GM19023 (cell line): ENCODE results near the gene TSSK2.
A peak's percentile ranks its signal among the peaks of the same experiment; 100 is the strongest.

Source experiments
- ATAC-seq: cut with Tn5 transposase; IDR thresholded peaks from one replicate; pipeline ENCODE4 v1.9.1; 2021; ENCODE audit warnings: mild to moderate bottlenecking, moderate library complexity; ENCODE audit not compliant: unreplicated experiment

Gene TSSK2

DNA sequence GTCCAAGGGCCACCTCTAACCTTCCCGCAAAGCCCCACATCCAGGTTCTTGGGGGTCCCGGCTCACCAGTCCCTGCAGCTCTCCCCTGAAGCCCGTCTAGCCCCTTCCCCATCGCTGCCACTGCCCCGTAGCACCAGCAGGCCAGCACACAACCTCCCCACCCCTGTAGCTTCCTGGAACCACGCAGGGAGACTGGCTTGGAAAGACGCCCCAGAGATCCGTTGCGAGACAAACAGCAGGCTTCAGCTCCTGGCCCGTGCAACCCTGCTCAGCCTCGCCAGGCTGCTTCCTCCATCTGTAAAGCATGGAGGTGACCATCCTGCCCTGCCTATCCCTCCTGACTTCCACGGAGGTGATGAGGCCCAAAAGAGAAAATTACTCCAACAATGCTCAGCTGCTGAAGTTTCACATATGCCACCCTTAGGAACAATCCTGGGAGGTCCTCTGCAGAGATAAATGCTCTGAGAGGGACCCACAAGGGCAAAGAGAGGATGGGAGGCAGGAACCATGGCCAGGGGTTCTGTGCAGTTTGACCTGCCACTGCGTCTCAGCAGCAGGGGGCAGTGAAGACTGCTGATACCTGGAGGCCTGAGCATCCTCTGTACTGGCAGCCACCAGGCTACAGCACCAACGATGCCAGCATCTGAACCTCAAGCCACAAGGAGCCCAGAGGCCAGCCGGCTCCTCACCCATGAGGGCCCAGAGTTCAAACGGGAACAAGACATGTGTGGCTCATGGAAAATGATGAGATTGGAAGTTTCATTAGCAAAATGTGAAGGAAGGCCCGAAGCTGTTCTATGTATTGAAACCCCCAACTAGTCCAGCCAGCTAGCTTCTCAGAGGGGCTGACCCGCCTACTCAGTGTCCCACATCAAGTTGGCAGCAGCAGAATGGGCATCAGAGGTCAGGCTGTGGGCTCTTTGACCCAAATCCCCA is 25.0 kb upstream of the TSSK2 start:
- ATAC-seq = no peak

DNA sequence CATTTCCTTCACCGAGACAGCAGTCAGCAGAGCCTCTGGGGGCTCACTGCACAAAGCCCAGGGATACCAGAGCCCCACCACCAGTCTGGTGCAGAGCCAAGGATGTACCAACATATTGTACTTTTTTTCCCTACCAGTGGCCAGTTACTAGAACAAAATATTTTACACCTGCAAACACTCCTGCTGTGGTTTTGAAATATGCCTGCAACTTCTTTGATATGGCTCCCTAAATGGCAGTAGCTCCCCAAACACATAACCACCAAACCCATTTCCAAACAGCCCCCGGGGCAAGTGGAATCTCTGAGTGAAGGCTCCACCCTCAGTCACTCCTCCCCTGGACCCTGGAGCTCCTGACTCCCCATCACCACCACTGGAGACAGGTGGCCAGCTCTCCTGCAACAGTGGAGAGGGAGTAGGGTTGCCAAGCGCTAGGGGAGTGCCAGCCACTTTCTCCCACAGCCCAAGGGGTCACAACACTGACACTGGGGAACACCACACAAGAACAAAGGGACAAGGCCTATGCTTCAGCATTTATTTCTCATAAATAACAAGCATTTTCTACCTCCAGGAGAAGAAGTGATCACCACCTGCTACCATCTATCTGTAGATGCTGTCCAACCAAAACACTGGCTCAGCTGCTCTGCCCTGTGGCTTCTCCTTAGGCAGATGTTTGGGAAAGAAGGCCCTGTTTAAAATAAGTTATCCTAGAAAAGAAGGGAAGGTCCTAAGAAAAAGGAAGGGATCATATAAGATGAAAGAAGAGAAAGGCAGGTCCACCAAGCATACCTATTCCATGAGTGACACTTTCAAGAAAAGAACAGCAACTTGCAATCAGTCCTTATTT is 24.0 kb upstream of the TSSK2 start:
- ATAC-seq = no peak

GRCh38 chr22:19107730-19108074 is 23.4 kb upstream of the TSSK2 start:
- no peak for ATAC-seq

GRCh38 chr22:19108807-19109197 is 22.3 kb upstream of the TSSK2 start:
- no peak for ATAC-seq

DNA sequence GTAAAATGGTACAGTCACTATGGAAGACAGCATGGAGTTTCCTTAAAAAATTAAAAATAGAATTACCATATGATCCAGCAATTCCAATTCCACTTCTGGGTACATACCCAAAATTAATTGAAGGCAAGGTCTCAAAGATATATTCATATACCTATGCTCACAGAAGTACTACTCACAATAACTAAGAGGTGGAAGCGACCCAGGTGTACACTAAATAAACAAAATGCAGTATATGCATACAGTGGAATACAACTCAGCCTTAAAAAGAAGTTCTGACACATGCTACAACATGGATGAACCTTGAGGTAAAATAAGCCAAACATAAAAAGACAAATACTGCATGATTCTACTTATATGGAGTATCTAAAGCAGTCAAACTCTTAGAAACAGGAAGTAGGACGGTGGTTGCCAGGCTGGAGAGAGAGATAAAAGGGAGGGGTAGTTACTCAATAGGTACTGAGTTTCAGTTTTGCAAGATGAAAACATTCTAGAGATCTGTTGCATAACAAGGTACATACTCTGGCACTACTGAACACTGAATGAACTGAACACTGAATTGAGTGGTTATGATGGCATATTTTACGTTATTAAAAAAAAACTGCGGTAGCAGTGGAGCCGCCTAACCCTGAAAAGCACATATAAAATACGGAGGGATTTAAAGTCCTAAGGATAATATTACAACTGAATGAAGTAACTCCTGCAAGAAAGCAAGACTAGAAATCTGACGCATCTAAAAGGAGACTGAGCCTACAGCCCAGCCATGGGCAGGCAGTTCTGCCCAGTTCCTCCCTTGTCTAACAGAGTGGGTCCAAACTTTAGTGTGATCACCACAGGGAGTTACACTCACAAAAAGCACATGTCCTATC is 21.7 kb upstream of the TSSK2 start:
- peak; percentile 79 for ATAC-seq

DNA sequence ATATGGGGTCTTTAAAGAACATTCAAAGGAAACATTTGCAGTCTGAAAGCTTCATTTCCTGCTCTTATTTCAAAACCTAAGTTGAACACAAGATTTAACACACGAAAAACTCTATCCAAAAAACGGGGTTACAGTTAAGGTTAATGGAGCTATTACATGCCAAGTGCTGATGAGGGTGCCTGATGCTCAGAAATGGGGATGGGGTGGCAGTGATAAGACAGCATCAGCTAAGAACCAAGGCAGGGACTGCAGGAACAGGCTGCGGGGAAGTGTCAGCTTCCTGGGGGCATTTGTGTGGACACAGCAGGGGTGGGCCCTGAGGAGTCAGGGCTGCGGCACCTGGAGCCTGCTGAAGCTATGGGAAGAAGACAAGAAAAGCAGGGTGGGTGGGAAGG is 21.0 kb upstream of the TSSK2 start:
- no peak for ATAC-seq

- ATAC-seq = no peak
Measured at GRCh38 chr22:19110646-19111045, 20.5 kb upstream of the TSSK2 start.

DNA sequence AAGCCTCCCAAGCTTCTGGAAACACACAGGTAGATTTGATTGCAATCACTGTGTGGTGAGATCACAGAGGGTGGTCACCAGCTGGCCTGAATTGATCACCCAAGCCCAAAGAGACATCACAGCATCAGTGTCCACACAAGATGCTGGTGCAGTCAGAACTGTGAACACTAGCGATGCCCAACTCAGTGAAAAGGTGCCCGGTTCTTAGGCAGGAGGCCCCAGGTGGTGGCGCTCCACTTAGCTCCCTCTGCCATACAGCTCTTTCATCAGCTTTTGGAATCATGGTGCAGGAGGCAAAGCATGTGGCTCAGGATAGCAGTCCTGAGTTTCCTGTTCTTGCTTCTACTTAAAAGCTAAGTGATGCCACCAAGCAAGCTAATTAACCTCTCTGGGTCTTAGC is 20.0 kb upstream of the TSSK2 start:
- ATAC-seq = no peak

- no peak for ATAC-seq
Measured at GRCh38 chr22:19111584-19111983, 19.5 kb upstream of the TSSK2 start.

- ATAC-seq = no peak
Measured at GRCh38 chr22:19113429-19113828, 17.7 kb upstream of the TSSK2 start.

DNA sequence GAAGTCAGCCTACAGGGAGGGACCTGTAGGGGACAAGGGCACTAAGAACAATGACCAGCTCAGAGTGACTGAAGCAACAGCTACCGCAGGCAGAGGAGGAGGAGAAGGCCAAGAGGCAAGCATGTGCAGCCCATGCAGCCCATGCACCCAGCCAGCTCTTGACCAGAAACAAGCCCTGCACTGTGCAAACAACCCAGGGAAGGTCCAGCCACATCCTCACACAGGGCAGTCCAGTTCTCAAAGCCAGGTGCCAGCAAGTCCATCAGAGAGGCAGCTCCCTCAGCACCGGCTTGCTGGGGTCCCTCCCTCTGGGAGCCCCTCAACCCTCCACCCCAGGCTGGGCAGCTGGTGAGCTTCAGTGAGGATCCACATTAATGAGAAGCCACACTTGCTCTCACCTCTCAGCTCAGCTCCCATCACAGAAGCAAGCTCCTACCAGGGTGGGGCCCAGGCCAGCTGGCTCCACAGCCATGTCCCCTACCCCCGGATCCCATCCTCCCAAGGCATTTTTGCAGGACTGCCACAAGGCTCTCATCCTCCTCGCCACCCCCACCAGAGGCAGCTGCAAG is 16.0 kb upstream of the TSSK2 start:
- ATAC-seq = no peak

- no peak for ATAC-seq
Measured at GRCh38 chr22:19115628-19116027, 15.5 kb upstream of the TSSK2 start.

- no peak for ATAC-seq
Measured at GRCh38 chr22:19117111-19117512, 14.0 kb upstream of the TSSK2 start.

DNA sequence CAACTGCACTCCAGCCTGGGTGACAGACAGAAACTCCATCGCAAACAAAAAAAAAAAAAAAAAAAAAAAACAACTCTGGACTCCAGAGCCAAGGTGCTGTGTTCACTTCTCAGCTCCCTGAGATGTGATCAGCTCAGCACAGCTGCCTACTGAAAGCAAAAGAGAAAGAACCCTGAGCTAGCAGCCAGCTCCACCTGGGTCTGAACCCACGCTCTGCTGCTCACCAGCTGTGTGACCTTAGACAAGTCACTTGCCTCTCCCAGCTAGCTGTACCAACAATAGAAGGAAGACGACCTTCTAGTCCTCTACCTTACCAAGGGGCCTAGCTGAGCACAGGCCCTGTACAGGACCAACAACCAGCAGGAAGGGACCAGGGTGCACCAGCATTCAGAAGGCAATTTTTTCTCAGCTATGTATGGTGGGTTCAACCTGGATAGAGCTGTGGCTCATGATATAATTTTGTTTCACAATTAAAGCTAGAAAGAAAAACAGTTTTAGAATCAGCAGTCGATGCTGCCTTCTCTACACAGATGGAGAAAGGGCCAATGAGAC is 12.7 kb upstream of the TSSK2 start:
- ATAC-seq = peak; percentile 35

DNA sequence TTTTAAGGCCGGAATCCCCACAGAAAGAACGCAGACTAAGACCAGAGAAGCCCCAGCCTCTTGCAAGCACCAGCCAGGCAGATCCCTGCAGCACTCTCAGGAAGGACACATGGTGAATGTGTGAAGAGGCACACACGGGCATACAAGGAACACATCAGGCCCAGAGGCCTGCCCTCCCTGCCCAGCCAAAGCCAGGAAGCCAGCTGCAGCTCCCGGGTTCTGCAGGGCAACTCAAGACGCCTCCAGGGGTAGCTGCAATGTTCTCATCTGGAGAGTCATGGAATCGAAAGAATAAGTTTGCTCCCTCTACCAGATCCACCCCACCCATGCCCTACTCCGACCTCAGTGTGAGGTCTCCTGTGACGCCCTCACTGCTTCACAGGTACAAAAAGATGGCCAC is 11.2 kb upstream of the TSSK2 start:
- no peak for ATAC-seq

DNA sequence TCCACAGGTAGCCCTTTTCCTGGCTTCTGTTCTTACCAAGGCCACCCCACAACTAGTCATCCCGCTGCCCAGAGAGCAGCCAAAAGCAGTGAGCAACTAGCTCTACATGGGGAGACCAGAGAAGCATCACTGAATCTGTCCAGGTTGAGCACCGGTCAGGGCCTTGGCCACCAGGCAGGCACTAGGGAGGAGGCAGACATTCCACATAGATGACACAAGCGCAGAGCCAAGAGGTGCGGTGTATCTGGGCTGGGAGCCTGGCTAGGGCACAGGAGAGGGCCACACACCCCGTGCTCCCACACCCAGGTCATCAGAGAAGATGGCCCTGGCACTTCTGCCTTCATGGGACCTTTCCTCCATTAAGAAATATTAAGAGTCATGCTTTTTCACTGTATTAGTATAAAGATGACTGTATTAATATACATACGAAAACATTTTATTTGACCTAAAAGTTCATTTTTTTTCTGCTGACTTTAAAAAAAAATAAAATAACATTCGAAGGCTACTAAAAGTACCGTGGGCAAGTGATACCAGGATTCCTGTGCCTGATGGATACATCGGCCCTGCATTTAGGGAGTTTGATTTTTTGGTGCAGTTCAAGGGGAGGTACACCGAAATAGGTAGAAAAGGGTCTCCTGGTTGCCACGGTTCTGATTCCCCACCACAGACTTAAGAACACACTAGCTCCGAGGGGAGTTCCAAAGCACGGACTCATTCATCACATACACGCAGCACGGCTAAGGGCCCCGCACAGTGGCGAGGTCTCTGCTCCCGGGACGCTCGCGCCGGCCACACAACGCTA is 10.1 kb upstream of the TSSK2 start:
- no peak for ATAC-seq

GRCh38 chr22:19121631-19122142 is 9.4 kb upstream of the TSSK2 start:
- peak; percentile 24 for ATAC-seq

DNA sequence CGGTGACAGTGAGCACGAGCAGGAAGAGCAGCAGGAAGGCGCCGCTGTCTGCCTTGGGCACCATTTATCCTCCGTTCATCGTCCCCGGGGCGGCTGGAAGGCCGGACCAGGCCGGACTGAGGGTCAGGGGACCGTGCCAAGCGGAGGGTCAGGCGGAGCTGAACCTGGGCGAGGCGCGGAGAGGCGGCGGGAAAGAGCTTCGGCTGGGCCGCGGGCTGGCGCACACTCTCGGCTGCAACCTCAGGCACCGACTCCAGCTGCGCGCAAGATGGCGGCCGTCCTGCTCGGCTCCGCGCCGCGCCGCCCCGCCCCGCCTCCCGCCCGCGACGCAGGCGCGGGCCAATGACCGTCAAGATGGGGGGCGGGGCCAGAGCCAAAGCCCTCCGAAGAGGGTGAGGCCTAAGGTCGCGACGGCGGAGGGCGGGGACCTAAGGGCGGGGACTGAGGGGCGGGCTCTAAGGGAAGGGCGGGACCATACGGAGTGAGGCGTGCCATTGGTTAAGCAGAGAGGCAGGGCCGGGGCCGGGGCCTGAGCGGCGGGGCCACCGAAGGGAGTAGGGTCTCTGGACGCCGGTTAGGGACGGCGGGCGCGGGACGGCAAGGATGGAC is 8.9 kb upstream of the TSSK2 start, which contains the start of gene DGCR2:
DGCR2 (minus strand) TSS at position 270 of the 609 bp plus-strand sequence; CDS start at position 64, 206 bp downstream.
- ATAC-seq = peak; percentile 88
